K562 (cell line): Measurements from ENCODE around the gene AGFG2. TPM values are rescaled to one million over a fixed set of nuclear protein-coding genes. Genes with fewer than 3 reads are reported as not detected.

Experiments used
- ARID2 ChIP-seq: fragments of 450-650 bp; IDR thresholded peaks from 2 replicates; pipeline ENCODE4 v1.6.1; 2017; ENCODE audit warnings: antibody characterized with exemption, mild to moderate bottlenecking
- BACH1 ChIP-seq: fragments of 200-800 bp; sonication (Bioruptor generic); IDR thresholded peaks from 2 replicates; pipeline ENCODE4 v1.6.1; 2016; ENCODE audit warnings: missing genetic modification characterization, missing compliant biosample characterization
- CREB1 ChIP-seq, 2 experiments: sonication (generic) in 1 of 2; formaldehyde crosslinking in 1 of 2; IDR thresholded peaks; 2 replicates each; pipeline versions ENCODE4 v1.6.1 to v1.8.0; 2012 to 2022; ENCODE audit warnings: inconsistent platforms in 1 of 2, mild to moderate bottlenecking in 1 of 2, missing genetic modification reagents in 1 of 2, moderate library complexity in 1 of 2
- CTBP1 ChIP-seq: fragments of 450-650 bp; IDR thresholded peaks from 2 replicates; pipeline ENCODE4 v1.6.1; 2016; ENCODE audit warnings: borderline replicate concordance
- ETV6 ChIP-seq, 3 experiments: fragments of 150-350 bp in 1 of 3; sonication (generic) in 1 of 3; formaldehyde crosslinking in 1 of 3; IDR thresholded peaks; 2 replicates each; pipeline versions ENCODE4 v1.6.1 to v1.8.0; 2014 to 2022; ENCODE audit warnings: borderline replicate concordance in 2 of 3, low read depth in 2 of 3, antibody characterized with exemption in 1 of 3, low read length in 1 of 3, mild to moderate bottlenecking in 1 of 3, missing genetic modification reagents in 1 of 3
- FOXJ2 ChIP-seq: fragments of 200-800 bp; sonication (Bioruptor generic); IDR thresholded peaks from 2 replicates; pipeline ENCODE4 v1.6.1; 2016; ENCODE audit warnings: missing genetic modification characterization, missing compliant biosample characterization
- HDAC8 ChIP-seq: fragments of 450-650 bp; IDR thresholded peaks from 2 replicates; pipeline ENCODE4 v1.6.1; 2016; ENCODE audit warnings: mild to moderate bottlenecking, missing genetic modification characterization, moderate library complexity, missing compliant biosample characterization
- MTA1 ChIP-seq: fragments of 450-650 bp; IDR thresholded peaks from 2 replicates; pipeline ENCODE4 v1.6.1; 2017; ENCODE audit warnings: borderline replicate concordance
- MTA3 ChIP-seq: fragments of 450-650 bp; formaldehyde crosslinking; IDR thresholded peaks from 2 replicates; pipeline ENCODE4 v1.6.1; 2017; ENCODE audit warnings: mild to moderate bottlenecking, borderline replicate concordance
- POLR2B ChIP-seq: fragments of 450-650 bp; IDR thresholded peaks from 2 replicates; pipeline ENCODE4 v1.6.1; 2018; ENCODE audit warnings: low read depth; ENCODE audit not compliant: partially characterized antibody
- RAD51 ChIP-seq: fragments of 450-650 bp; IDR thresholded peaks from 2 replicates; pipeline ENCODE4 v1.7.1; 2016; ENCODE audit warnings: low read depth, mild to moderate bottlenecking, borderline replicate concordance
- RBFOX2 ChIP-seq: fragments of 200-400 bp; formaldehyde crosslinking; IDR thresholded peaks from 2 replicates; pipeline ENCODE4 v1.6.1; 2017; ENCODE audit warnings: low read depth, mild to moderate bottlenecking, low read length, moderate library complexity
- RBM25 ChIP-seq: fragments of 200-400 bp; formaldehyde crosslinking; IDR thresholded peaks from 2 replicates; pipeline ENCODE4 v1.6.1; 2018; ENCODE audit warnings: low read length, low read depth, moderate library complexity; ENCODE audit not compliant: severe bottlenecking
- SIN3B ChIP-seq: fragments of 450-650 bp; IDR thresholded peaks from 2 replicates; pipeline ENCODE4 v1.6.1; 2017; ENCODE audit warnings: low read depth, mild to moderate bottlenecking, moderate library complexity
- SNRNP70 ChIP-seq: fragments of 200-400 bp; formaldehyde crosslinking; optimal IDR thresholded peaks from 2 replicates; pipeline ENCODE3; 2017; ENCODE audit warnings: low read depth, low read length
- ZNF551 ChIP-seq: fragments of 250-450 bp; sonication (Bioruptor Pico); IDR thresholded peaks from 2 replicates; pipeline ENCODE4 v1.5.0; 2021; ENCODE audit warnings: mild to moderate bottlenecking, moderate library complexity
- ZNF589 ChIP-seq: fragments of 200-800 bp; sonication (Bioruptor generic); IDR thresholded peaks from 2 replicates; pipeline ENCODE4 v1.6.1; 2016; ENCODE audit warnings: low read depth, missing genetic modification characterization, missing compliant biosample characterization
- ZNF644 ChIP-seq: fragments of 200-800 bp; sonication (Bioruptor generic); IDR thresholded peaks from 2 replicates; pipeline ENCODE4 v1.6.1; 2016; ENCODE audit warnings: low read depth, missing genetic modification characterization, missing compliant biosample characterization
- ZNF764 ChIP-seq: fragments of 250-450 bp; sonication (Bioruptor Pico); IDR thresholded peaks from 2 replicates; pipeline ENCODE4 v1.4.0; 2020; ENCODE audit warnings: low read depth, mild to moderate bottlenecking, moderate library complexity
- polyA plus RNA-seq, 8 experiments: library from polyadenylated mRNA; depleted of rRNA in 4 of 8; stranded (reverse) in 5 of 8; unstranded in 3 of 8; fragments of >200 nt; fragmentation: Nextera tagmentation in 2 of 8; fragmentation: Illumina TruSeq in 1 of 8; extraction: Ambion mirVana in 2 of 8; extraction: Trizol in 1 of 8; gene quantifications; 2 replicates each; pipeline versions ENCODE4 v1.2.1 to v1.2.3, GENCODE V29; 2011 to 2014; ENCODE audit warnings: inconsistent platforms in 1 of 8, missing spikeins in 1 of 8
- total RNA-seq, 7 experiments: library from RNA; depleted of rRNA in 6 of 7; stranded (reverse); fragments of >200 nt in 6 of 7; fragmentation: Illumina TruSeq in 2 of 7; extraction: Trizol in 2 of 7; gene quantifications; 2 replicates each; pipeline versions ENCODE4 v1.2.1 to v1.2.3, GENCODE V29; 2011 to 2021; ENCODE audit warnings: low replicate concordance in 1 of 7
- TF ChIP-seq, protein P1 (sequence below): fragments of 450-650 bp; IDR thresholded peaks from 2 replicates; pipeline ENCODE4 v1.7.1; 2018; ENCODE audit warnings: mild to moderate bottlenecking, low read depth; ENCODE audit not compliant: partially characterized antibody
- TF ChIP-seq, protein P2 (sequence below): sonication (generic); formaldehyde crosslinking; IDR thresholded peaks from 2 replicates; pipeline ENCODE4 v1.4.0; 2020; ENCODE audit warnings: mild to moderate bottlenecking, missing genetic modification reagents

AGFG2 gene
- total and polyA plus RNA-seq, 9 of the 15 experiments (the other 6 are each of a cell fraction or from before 2014, with no cell fraction given): 0.31 to 23.1 (median 6.5) TPM

DNA sequence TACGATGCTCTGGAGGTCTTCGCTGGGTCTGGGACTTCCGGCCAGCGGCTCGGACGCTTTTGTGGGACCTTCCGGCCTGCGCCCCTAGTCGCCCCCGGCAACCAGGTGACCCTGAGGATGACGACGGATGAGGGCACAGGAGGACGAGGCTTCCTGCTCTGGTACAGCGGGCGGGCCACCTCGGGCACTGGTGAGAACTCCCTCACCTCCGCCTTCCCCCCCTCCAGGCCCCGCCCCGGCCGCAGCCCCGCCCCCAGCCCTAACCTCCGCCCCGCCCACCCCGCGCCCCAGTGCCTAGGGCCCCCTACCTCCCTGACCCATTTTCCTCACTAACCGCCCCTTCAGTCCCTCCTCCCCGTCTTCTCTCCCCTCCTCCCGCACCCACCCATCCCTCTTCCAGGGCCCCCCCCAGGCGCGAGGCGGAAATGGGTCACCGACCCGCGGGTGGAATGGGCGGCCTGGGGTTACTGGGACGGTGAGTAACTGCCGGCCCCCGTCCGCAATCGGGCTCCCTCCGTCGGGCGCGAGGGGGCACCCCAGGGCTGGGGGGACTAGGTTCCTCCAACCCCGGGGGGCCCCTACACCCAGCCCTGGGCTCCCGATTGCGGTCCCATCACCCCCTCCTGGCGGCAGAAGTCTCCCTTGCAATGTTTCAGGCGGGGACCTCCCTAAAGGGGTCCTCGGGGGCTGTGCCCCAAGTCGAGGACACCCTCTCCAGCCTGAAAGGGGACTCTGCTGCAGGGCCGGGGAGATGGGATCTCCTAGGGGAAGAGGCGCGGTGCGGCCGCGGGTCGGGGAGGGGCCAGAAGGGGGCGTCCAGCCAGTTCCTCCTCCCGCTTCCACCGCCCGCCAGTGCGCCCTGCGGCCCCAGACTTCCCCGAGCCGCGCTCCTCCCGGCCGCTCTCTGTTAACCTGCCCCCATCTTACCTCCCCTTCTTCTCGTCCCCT lies 65.3 kb downstream of the AGFG2 start (continued):
- TF ChIP-seq HDAC8 (tag) (no peak), POLR2B (peak; percentile 28), ZNF551 (CRISPR knock-in tag) (no peak), MTA1 (peak; percentile 60; the same call in 1 of the 2 replicates), ZNF764 (CRISPR knock-in tag) (0 out of 2 replicates have a peak, but pooled peaks have one; percentile 60), SIN3B (peak; percentile 65; the same call in 1 of the 2 replicates), CTBP1 (peak; percentile 92), RBM25 (no peak), FOXJ2 (tag) (no peak), RAD51 (no peak), ZNF644 (tag) (no peak), BACH1 (no peak), CREB1 (IDR thresholded peaks at IDR 0.05) (no peak), CREB1 (CRISPR knock-in tag; IDR thresholded peaks at IDR 0.05) (peak; percentile 27; the same call in 1 of the 2 replicates), ETV6 (IDR thresholded peaks at IDR 0.05; ENCODE audit: borderline replicate concordance in 1 of 2, low read depth in 2 of 2, low read length in 1 of 2) (no peak), ETV6 (CRISPR knock-in tag; IDR thresholded peaks at IDR 0.05; ENCODE audit: borderline replicate concordance) (no peak), SNRNP70 (no peak), RBFOX2 (peak; percentile 68), ZNF589 (CRISPR knock-in tag) (no peak), MTA3 (peak; percentile 81; the same call in 1 of the 2 replicates), ARID2 (0 out of 2 replicates have a peak, but pooled peaks have one; percentile 13)
- TF ChIP-seq, protein P1, sequence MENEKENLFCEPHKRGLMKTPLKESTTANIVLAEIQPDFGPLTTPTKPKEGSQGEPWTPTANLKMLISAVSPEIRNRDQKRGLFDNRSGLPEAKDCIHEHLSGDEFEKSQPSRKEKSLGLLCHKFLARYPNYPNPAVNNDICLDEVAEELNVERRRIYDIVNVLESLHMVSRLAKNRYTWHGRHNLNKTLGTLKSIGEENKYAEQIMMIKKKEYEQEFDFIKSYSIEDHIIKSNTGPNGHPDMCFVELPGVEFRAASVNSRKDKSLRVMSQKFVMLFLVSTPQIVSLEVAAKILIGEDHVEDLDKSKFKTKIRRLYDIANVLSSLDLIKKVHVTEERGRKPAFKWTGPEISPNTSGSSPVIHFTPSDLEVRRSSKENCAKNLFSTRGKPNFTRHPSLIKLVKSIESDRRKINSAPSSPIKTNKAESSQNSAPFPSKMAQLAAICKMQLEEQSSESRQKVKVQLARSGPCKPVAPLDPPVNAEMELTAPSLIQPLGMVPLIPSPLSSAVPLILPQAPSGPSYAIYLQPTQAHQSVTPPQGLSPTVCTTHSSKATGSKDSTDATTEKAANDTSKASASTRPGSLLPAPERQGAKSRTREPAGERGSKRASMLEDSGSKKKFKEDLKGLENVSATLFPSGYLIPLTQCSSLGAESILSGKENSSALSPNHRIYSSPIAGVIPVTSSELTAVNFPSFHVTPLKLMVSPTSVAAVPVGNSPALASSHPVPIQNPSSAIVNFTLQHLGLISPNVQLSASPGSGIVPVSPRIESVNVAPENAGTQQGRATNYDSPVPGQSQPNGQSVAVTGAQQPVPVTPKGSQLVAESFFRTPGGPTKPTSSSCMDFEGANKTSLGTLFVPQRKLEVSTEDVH: peak; percentile 70
- TF ChIP-seq, protein P2, sequence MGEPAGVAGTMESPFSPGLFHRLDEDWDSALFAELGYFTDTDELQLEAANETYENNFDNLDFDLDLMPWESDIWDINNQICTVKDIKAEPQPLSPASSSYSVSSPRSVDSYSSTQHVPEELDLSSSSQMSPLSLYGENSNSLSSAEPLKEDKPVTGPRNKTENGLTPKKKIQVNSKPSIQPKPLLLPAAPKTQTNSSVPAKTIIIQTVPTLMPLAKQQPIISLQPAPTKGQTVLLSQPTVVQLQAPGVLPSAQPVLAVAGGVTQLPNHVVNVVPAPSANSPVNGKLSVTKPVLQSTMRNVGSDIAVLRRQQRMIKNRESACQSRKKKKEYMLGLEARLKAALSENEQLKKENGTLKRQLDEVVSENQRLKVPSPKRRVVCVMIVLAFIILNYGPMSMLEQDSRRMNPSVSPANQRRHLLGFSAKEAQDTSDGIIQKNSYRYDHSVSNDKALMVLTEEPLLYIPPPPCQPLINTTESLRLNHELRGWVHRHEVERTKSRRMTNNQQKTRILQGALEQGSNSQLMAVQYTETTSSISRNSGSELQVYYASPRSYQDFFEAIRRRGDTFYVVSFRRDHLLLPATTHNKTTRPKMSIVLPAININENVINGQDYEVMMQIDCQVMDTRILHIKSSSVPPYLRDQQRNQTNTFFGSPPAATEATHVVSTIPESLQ (CRISPR knock-in tag): 0 out of 2 replicates have a peak, but pooled peaks have one; percentile 67
